GM13976 (cell line): ENCODE data around the gene APBA3.

Experiments
- DNase-seq: peaks from one replicate; pipeline ENCODE4 v3.0.0; 2012; ENCODE audit warnings: low spot score
- CTCF ChIP-seq: IDR thresholded peaks from 2 replicates; pipeline ENCODE4 v1.5.1; 2012; ENCODE audit warnings: borderline replicate concordance, mild to moderate bottlenecking; ENCODE audit not compliant: insufficient read depth; ENCODE audit errors: extremely low read depth, missing control alignments, control extremely low read depth
- in situ Hi-C: fragments of 300-500 bp; cut with MboI; formaldehyde crosslinking; loops from one replicate; pipeline ENCODE4 v1.12.0; 2022; ENCODE audit warnings: low sequenced_read_pairs, mixed read lengths, inconsistent platforms; ENCODE audit not compliant: unreplicated experiment

APBA3 gene

GRCh38 chr19:3778104-3778867 is 16.8 kb upstream of the APBA3 start:
- no peak for DNase-seq
- no peak for TF ChIP-seq CTCF
- in situ Hi-C loops = no loop called here

GRCh38 chr19:3776479-3777040 is 15.1 kb upstream of the APBA3 start:
- no peak for TF ChIP-seq CTCF

GRCh38 chr19:3775831-3776230 is 14.3 kb upstream of the APBA3 start:
- in situ Hi-C loops = no loop called here

More at GRCh38 chr19:3776479-3777040, 15.1 kb upstream of the APBA3 start:
- no peak for DNase-seq
- in situ Hi-C loops = no loop called here

GRCh38 chr19:3775374-3775711 is 13.9 kb upstream of the APBA3 start:
- in situ Hi-C loops = no loop called here
- DNase-seq = no peak
- TF ChIP-seq CTCF = no peak

More at GRCh38 chr19:3775831-3776230, 14.3 kb upstream of the APBA3 start:
- no peak for TF ChIP-seq CTCF
- no peak for DNase-seq

GRCh38 chr19:3774621-3775373 is 13.3 kb upstream of the APBA3 start:
- in situ Hi-C loops = no loop called here
- no peak for DNase-seq
- no peak for TF ChIP-seq CTCF

- TF ChIP-seq CTCF = no peak
- in situ Hi-C loops = no loop called here
These were observed 12.5 kb upstream of the APBA3 start for GRCh38 chr19:3773814-3774515.

More at GRCh38 chr19:3773814-3774515, 12.5 kb upstream of the APBA3 start:
- DNase-seq = no peak
